Osteoblast (primary cell): ENCODE data around the gene AOPEP. TPM values are rescaled to one million over a fixed set of nuclear protein-coding genes. Genes with fewer than 3 reads are reported as not detected.

Experiments used
- DNase-seq: peaks from one replicate; pipeline ENCODE4 v3.0.0; 2011; ENCODE audit warnings: low spot score, mixed read lengths; ENCODE audit not compliant: insufficient read length; ENCODE audit errors: missing footprints
- H2AFZ ChIP-seq: 2 replicates; pipeline ENCODE4 v1.6.0; 2011; ENCODE audit warnings: mild to moderate bottlenecking, low read length
- H3K27ac ChIP-seq: 2 replicates; pipeline ENCODE4 v1.5.1; 2011; ENCODE audit warnings: mild to moderate bottlenecking, low read depth, low read length, moderate library complexity
- H3K27me3 ChIP-seq: 2 replicates; pipeline ENCODE4 v1.6.0; 2012; ENCODE audit warnings: mild to moderate bottlenecking, control low read depth, inconsistent platforms, low read length, moderate library complexity; ENCODE audit not compliant: insufficient read depth
- H3K36me3 ChIP-seq: 2 replicates; pipeline ENCODE4 v1.5.1; 2011; ENCODE audit warnings: mild to moderate bottlenecking, low read length, control low read depth, moderate library complexity; ENCODE audit not compliant: insufficient read depth
- H3K4me1 ChIP-seq: 2 replicates; pipeline ENCODE4 v1.5.1; 2011; ENCODE audit warnings: mild to moderate bottlenecking, low read length, control low read depth, moderate library complexity; ENCODE audit not compliant: insufficient read depth
- H3K4me2 ChIP-seq: 2 replicates; pipeline ENCODE4 v1.6.0; 2011; ENCODE audit warnings: mild to moderate bottlenecking, low read length; ENCODE audit not compliant: insufficient read depth
- H3K4me3 ChIP-seq: fragments of 200-600 bp; sonication (generic); 3 replicates; pipeline ENCODE4 v1.5.1; 2012; ENCODE audit warnings: mild to moderate bottlenecking, low read length, inconsistent platforms; ENCODE audit not compliant: insufficient read depth
- H3K79me2 ChIP-seq: 2 replicates; pipeline ENCODE4 v1.6.0; 2012; ENCODE audit warnings: mild to moderate bottlenecking, low read length, control low read depth, inconsistent platforms; ENCODE audit not compliant: insufficient read depth
- H3K9me3 ChIP-seq: 2 replicates; pipeline ENCODE4 v1.5.1; 2011; ENCODE audit warnings: low read depth, low read length, control low read depth
- H4K20me1 ChIP-seq: 2 replicates; pipeline ENCODE4 v1.6.0; 2012; ENCODE audit warnings: mild to moderate bottlenecking, low read length, control low read depth; ENCODE audit not compliant: insufficient read depth
- CTCF ChIP-seq: IDR thresholded peaks from 2 replicates; pipeline ENCODE4 v1.5.1; 2011; ENCODE audit warnings: mild to moderate bottlenecking, low read depth, low read length, moderate library complexity; ENCODE audit errors: extremely low read depth
- total RNA-seq: library from RNA; depleted of rRNA; stranded (reverse); fragments of >200 nt; gene quantifications from 2 replicates; pipeline ENCODE4 v1.2.3, GENCODE V29; 2012

Gene AOPEP
- total RNA-seq, 1 donor = 131 TPM

- H3K9me3 ChIP-seq = no peaks in the 10 kb centered on the region
- no peak overlapping the region for H2AFZ ChIP-seq
- H3K4me3 ChIP-seq = no peak overlapping the region
- peaks cover 23% of the 10 kb centered on the region for H3K36me3 ChIP-seq
- TF ChIP-seq CTCF = no peak
- peaks cover 24% of the 10 kb centered on the region for H3K4me1 ChIP-seq
- H3K27ac ChIP-seq = no peak overlapping the region
- peaks cover 3% of the 10 kb centered on the region for H4K20me1 ChIP-seq
- peaks cover 8% of the 10 kb centered on the region for H3K79me2 ChIP-seq
- H3K4me2 ChIP-seq = no peak overlapping the region
- no peaks in the 10 kb centered on the region for H3K27me3 ChIP-seq
- DNase-seq = peak; percentile 42
Measured at GRCh38 chr9:95104980-95105379, 378.5 kb downstream of the AOPEP start.

GRCh38 chr9:95105519-95106287 lies 379.2 kb downstream of the AOPEP start:
- H3K27ac ChIP-seq = no peak overlapping the region
- no peak overlapping the region for H3K4me2 ChIP-seq
- peak; percentile 30 for DNase-seq
- H3K9me3 ChIP-seq = no peaks in the 10 kb centered on the region
- H3K27me3 ChIP-seq = no peaks in the 10 kb centered on the region
- H4K20me1 ChIP-seq = peaks cover 3% of the 10 kb centered on the region
- H3K36me3 ChIP-seq = peaks cover 24% of the 10 kb centered on the region
- TF ChIP-seq CTCF = no peak
- no peak overlapping the region for H2AFZ ChIP-seq
- peaks cover 8% of the 10 kb centered on the region for H3K79me2 ChIP-seq
- peaks cover 17% of the 10 kb centered on the region for H3K4me1 ChIP-seq
- H3K4me3 ChIP-seq = no peak overlapping the region

- no peak for TF ChIP-seq CTCF
- DNase-seq = peak; percentile 74
- H3K4me1 ChIP-seq = peaks cover 13% of the 10 kb centered on the region
- H3K36me3 ChIP-seq = peaks cover 35% of the 10 kb centered on the region
- H3K9me3 ChIP-seq = no peaks in the 10 kb centered on the region
- H3K79me2 ChIP-seq = peaks cover 6% of the 10 kb centered on the region
- no peak overlapping the region for H2AFZ ChIP-seq
- H3K27ac ChIP-seq = peak overlapping the region; percentile 55
- H4K20me1 ChIP-seq = peaks cover 3% of the 10 kb centered on the region
- H3K4me2 ChIP-seq = no peak overlapping the region
- no peak overlapping the region for H3K4me3 ChIP-seq
- no peaks in the 10 kb centered on the region for H3K27me3 ChIP-seq
Measured at GRCh38 chr9:95107001-95107749, 380.7 kb downstream of the AOPEP start.

- TF ChIP-seq CTCF = no peak
- Histone ChIP-seq H2AFZ (no peak overlapping the region), H3K27me3 (no peaks in the 10 kb centered on the region), H4K20me1 (peaks cover 3% of the 10 kb centered on the region), H3K4me2 (no peak overlapping the region), H3K27ac (no peak overlapping the region), H3K4me1 (peaks cover 13% of the 10 kb centered on the region), H3K4me3 (no peak overlapping the region), H3K36me3 (peaks cover 39% of the 10 kb centered on the region), H3K9me3 (no peaks in the 10 kb centered on the region), H3K79me2 (peaks cover 2% of the 10 kb centered on the region)
- no peak for DNase-seq
Measured at GRCh38 chr9:95107976-95108375, 381.5 kb downstream of the AOPEP start.
